Tibial artery (tissue), 4 donors: ENCODE results near the gene TKTL1.
"Not testable (repeated sequence)": the region's sequence is repeated elsewhere in the genome, so short reads cannot be mapped to it uniquely, and the experiment has no call there.

Experiments
- DNase-seq, 2 donors: peaks; one replicate each; pipeline ENCODE4 v3.0.0-alpha.2; 2019
- H3K27ac ChIP-seq, 2 donors: fragments of 200-600 bp; sonication (generic) in 1 of 2; 1 replicate in 1 of 2; 2 replicates in 1 of 2; pipeline ENCODE4 v1.5.1; 2018 to 2019; ENCODE audit warnings: mild to moderate bottlenecking in 1 of 2
- H3K27me3 ChIP-seq, 2 donors: fragments of 200-600 bp; sonication (generic) in 1 of 2; one replicate each; pipeline versions ENCODE4 v1.5.1 to v1.6.0; 2016 to 2019
- H3K36me3 ChIP-seq, 3 donors: fragments of 200-600 bp; sonication (generic) in 2 of 3; one replicate each; pipeline ENCODE4 v1.5.1; 2016 to 2019; ENCODE audit warnings: mild to moderate bottlenecking in 2 of 3
- H3K4me1 ChIP-seq, 4 donors: fragments of 200-600 bp; sonication (generic) in 2 of 4; 1 replicate in 3 of 4; 2 replicates in 1 of 4; pipeline ENCODE4 v1.5.1; 2016 to 2019
- H3K4me3 ChIP-seq, 2 donors: fragments of 200-600 bp; sonication (generic) in 1 of 2; 1 replicate in 1 of 2; 2 replicates in 1 of 2; pipeline ENCODE4 v1.5.1; 2018 to 2019; ENCODE audit warnings: mild to moderate bottlenecking in 2 of 2
- H3K9me3 ChIP-seq, 3 donors: fragments of 200-600 bp; sonication (generic) in 1 of 3; one replicate each; pipeline ENCODE4 v1.5.1; 2016 to 2019
- CTCF ChIP-seq, 2 experiments: fragments of 200-600 bp in 1 of 2; fragments of 450-650 bp in 1 of 2; IDR thresholded peaks; one replicate each; pipeline ENCODE4 v1.5.1; 2017 to 2019; ENCODE audit warnings: antibody characterized with exemption in 2 of 2, mild to moderate bottlenecking in 1 of 2, moderate library complexity in 1 of 2
- intact Hi-C: fragments of 100-400 bp; cut with DNase I; formaldehyde crosslinking; loops from one replicate; pipeline ENCODE4 v1.15.0; 2023; ENCODE audit warnings: low total_unique reads

Gene TKTL1

GRCh38 chrX:154333837-154334271 lies 38.3 kb downstream of the TKTL1 start:
- no peak for TF ChIP-seq CTCF (IDR thresholded peaks at IDR 0.05)
- DNase-seq = no peak
- Histone ChIP-seq H3K4me1 (no peaks in the 10 kb centered on the region), H3K27me3 (no peaks in the 10 kb centered on the region), H3K27ac (no peak overlapping the region), H3K36me3 (no peaks in the 10 kb centered on the region), H3K9me3 (no peaks in the 10 kb centered on the region), H3K4me3 (no peak overlapping the region)
- intact Hi-C loops = no loop called here

GRCh38 chrX:154334496-154334895 lies 38.9 kb downstream of the TKTL1 start:
- Histone ChIP-seq H3K27me3 (no peaks in the 10 kb centered on the region), H3K36me3 (no peaks in the 10 kb centered on the region), H3K4me3 (no peak overlapping the region), H3K9me3 (no peaks in the 10 kb centered on the region), H3K4me1 (no peaks in the 10 kb centered on the region), H3K27ac (no peak overlapping the region)
- no peak for DNase-seq
- TF ChIP-seq CTCF (IDR thresholded peaks at IDR 0.05) = no peak
- intact Hi-C loops = no loop called here

- H3K27ac ChIP-seq, DNase-seq, intact Hi-C loops, H3K4me1 ChIP-seq, H3K36me3 ChIP-seq, H3K9me3 ChIP-seq, H3K27me3 ChIP-seq: not testable (repeated sequence)
- H3K4me3 ChIP-seq = peak overlapping the region in 1 of 2 donors; percentile 27
Observed at GRCh38 chrX:154341399-154342298, 46.1 kb downstream of the TKTL1 start.

DNA sequence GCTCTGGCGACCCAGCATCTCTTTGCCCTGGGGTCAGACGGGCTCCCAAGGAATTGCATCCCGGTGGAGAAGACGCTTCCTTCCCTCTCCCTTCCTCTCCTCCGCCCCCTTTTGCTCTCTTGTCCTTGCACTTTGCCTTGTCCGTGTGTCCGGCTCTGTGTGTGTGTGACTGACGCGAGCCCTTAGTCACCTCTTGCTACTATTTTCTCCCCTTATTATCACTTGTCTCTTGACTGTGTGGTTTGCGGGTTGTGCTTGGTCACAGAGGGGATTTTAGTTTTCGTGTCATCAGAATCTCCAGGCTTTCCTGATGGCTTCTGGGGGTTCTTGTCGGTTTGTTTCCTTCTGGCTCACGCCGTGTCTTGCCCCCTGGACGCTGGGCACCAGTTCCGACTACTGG lies 47.5 kb downstream of the TKTL1 start:
- intact Hi-C loops, H3K27me3 ChIP-seq, H3K27ac ChIP-seq, H3K4me3 ChIP-seq, H3K4me1 ChIP-seq, H3K9me3 ChIP-seq, H3K36me3 ChIP-seq, DNase-seq: not testable (repeated sequence)

DNA sequence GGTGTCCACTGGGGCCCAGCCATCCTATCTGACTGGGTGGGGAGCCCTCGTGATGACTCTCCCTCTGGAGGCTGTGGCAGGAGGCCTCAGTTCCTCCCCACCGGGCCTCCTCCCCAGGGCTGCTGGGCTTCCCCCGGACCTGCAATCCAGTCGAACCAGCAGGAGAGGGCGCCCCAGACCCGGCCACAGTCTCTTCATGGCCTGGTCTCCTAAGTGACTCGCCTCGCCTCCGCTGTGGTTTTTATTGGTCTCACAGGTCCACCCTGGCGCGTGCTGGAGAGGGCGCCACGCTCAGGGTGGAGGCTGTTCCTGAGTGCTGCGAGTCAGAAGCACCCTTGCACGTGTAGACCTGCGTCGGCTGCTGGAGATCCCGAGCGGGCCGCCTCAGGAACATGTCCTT lies 48.0 kb downstream of the TKTL1 start:
- H3K4me1 ChIP-seq, H3K27me3 ChIP-seq, H3K36me3 ChIP-seq, H3K27ac ChIP-seq, DNase-seq, H3K4me3 ChIP-seq, H3K9me3 ChIP-seq, intact Hi-C loops: not testable (repeated sequence)

DNA sequence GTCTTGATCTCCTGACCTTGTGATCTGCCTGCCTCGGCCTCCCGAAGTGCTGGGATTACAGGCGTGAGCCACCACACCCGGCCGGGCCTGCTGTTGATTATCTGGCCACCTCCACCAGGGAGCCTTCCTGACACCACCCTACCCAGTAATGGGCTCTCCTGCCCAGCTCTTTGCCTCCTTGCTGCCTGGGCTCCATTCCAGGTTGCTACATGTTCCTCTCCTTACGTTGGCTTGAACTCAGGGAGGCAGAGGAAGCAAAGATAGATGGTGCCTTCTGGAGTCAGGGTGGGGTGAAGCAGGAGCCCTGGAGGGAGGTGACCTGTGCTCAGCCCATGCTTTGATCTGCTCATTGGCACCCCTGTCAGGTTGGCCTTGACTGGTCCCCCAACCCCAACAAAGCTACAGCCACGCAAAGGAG lies 52.5 kb downstream of the TKTL1 start:
- peak overlapping the region in 1 of 2 donors; percentile 54 for H3K27ac ChIP-seq
- DNase-seq = peak in 1 of 2 donors; percentile 69

More for the DNA sequence above, 52.5 kb downstream of the TKTL1 start:
- H3K4me1 ChIP-seq = no peaks in the 10 kb centered on the region
- peaks cover 43 to 51% (median 50%) of the 10 kb centered on the region in 3 donors for H3K36me3 ChIP-seq
- no peak overlapping the region for H3K4me3 ChIP-seq
- H3K27me3 ChIP-seq = no peaks in the 10 kb centered on the region
- intact Hi-C loops = no loop called here
- no peak for TF ChIP-seq CTCF (IDR thresholded peaks at IDR 0.05)
- H3K9me3 ChIP-seq = no peaks in the 10 kb centered on the region
